Adipose tissue (tissue), 3 donors: Measurements from ENCODE around the gene RASSF9. TPM values are rescaled to one million over a fixed set of nuclear protein-coding genes. Genes with fewer than 3 reads are reported as not detected.

Experiments
- H3K27ac ChIP-seq: one replicate; pipeline ENCODE4 v1.5.1; 2013; ENCODE audit warnings: low read depth, low read length
- WGBS, 3 donors: extraction: QIAGEN DNeasy Blood & Tissue Kit; methylation state at CpG; one replicate each; pipeline ENCODE4 v1.1.7; 2013; 5-methylcytosine and 5-hydroxymethylcytosine counted together
- polyA plus RNA-seq, 3 donors: library from polyadenylated mRNA; stranded (reverse); fragments of 200-250 nt; gene quantifications; one replicate each; pipeline ENCODE4 v1.2.3, GENCODE V29; 2013
- donor health status: healthy with polysubstance abuse.
- donor health status: Bipolar disorder and iron deficiency.
- donor health status: healthy.

Gene RASSF9
- 1 to 10 TPM in 1 of 3 donors, under 1 TPM in 2; 0.63 to 2.1 (median 0.86) TPM for polyA plus RNA-seq

DNA sequence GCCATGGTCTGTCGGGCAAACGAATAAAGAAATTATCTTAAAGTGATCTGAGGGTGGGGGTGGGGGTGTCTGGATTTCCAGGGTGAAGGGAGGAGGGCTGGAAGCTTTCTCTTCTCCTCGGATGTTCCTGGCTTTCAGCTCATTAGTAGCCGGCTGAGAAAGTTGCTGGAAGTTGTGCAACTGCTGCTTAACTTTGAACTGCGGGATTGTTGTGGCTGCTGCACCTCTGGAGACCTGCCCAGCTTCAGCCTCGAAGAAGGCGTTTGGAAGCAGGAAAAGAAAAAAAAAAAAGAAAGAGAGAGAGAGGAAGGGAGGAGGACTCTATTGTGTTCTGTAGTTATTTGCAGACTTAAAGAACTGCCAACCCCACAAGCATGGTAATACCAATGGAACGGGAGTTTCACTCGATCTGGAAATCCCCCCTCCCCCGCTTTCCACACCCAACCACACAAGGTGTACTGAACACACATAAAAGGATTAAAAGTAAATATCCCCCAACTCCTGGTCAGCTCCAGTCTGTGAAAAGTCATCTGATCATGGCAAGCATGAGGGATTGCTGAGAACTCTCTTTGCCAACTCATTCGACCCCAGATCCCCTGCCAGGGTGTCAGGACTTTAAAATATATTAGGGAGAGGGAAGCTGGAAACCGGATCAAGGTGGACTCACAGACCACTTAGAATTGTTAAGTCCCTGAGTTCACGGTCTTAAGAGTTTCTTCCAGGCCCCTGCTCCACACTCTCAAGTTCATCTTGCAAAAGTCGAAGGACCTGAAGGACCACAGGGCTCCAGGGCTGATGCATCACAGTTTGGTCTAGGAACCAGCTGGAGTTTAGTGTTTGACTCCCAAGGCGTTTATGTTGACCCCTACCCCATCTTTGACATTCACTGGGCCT, at the start of gene RASSF9:
Gene RASSF9 (minus strand): TSS at position 213 of the 894 bp plus-strand sequence. CDS start 208 bp downstream, at position 5.
- WGBS, 3 donors: 16 to 22% (median 20%) methylated on average over 15 of the region's 15 CpGs
- no peak within 1 kb of the TSS for H3K27ac ChIP-seq

DNA sequence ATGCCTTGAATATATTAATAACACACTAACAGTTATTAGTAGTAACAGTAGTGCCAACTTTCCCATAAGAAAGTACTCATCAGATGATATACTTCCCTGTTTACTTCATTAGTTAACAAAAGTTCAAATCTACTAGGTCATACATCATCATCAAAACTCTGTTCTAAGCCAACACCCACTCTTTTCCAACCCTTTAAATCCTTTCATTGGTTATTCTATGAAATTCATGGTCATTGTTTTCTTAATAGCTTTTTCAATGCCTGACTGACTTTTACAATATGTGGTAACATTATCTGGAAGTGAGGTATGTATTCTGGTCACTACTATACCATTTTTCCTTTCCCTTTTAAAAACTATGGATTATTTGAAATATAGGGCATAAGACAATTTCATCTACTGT, 47.6 kb upstream of the RASSF9 start:
- no peak overlapping the region for H3K27ac ChIP-seq

DNA sequence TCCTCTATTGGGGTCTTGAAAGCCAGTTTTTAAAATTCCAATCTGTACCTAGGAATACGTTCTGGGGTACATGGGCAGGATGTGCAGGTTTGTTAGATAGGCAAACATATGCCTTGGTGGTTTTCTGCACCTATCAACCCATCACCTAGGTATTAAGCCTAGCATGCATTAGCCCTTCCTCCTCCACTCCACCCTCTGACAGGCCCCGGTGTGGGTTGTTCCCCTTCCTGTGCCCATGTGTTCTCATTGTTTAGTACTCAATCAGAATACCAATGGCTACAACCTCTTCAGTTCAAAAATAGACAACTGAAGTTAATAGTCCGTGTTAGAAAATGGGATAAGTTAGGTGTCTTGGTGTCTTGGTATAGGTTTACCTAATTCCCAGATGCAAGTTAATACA, 41.2 kb upstream of the RASSF9 start:
- WGBS, 3 donors: 62 to 87% (median 63%) methylated on average over 3 of the region's 3 CpGs
- no peak overlapping the region for H3K27ac ChIP-seq

DNA sequence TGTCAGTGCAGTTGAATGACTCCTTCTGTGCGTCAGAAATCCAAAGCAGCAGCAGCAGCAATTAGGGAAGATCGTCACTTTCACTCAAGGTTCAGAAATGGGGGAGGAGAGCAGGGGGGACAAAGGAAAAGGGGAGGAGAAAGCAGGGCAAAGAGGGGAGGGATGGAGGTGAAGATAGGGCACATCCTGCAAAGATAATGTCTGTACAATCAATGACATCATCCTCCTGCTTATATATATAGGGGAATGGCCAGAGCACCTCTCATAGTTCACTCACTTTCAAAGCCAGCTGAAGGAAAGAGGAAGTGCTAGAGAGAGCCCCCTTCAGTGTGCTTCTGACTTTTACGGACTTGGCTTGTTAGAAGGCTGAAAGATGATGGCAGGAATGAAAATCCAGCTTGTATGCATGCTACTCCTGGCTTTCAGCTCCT, 37.8 kb upstream of the RASSF9 start, which contains the start of gene NTS:
Gene NTS (plus strand): TSS at position 265 of the 431 bp plus-strand sequence. CDS start 109 bp downstream, at position 374.
- H3K27ac ChIP-seq: no peak within 1 kb of the TSS
- WGBS, 3 donors: 27 to 33% (median 27%) methylated on average over 3 of the region's 3 CpGs

DNA sequence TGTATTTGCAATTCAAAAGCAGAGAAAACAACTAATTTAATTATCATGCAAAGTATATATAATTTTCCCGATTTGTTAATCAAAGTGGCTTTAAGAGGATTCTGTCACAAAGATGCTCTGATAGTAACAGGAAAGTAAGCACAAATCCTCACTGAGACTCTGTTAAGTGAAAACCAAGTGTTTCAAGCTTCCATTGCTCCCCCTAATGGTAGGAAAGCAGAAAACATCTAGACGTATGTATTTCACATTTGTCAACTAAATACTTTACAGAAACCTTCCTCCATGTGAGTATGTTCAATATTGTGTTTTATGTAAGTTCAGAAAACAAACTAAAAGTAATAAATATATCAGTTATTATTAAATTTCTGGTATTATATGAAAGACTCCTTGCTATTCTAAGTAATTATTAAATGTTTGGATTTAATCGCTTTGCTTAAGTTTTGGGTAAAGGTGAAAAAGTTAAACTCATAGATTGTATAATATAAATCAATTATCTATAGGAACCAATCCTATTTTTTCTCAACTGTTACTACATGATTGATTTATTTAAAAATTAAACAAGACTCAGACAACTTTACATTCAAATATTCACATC, 36.4 kb upstream of the RASSF9 start:
- H3K27ac ChIP-seq: no peak overlapping the region
- WGBS, 3 donors: 32 to 34% (median 33%) methylated on average over 3 of the region's 3 CpGs

DNA sequence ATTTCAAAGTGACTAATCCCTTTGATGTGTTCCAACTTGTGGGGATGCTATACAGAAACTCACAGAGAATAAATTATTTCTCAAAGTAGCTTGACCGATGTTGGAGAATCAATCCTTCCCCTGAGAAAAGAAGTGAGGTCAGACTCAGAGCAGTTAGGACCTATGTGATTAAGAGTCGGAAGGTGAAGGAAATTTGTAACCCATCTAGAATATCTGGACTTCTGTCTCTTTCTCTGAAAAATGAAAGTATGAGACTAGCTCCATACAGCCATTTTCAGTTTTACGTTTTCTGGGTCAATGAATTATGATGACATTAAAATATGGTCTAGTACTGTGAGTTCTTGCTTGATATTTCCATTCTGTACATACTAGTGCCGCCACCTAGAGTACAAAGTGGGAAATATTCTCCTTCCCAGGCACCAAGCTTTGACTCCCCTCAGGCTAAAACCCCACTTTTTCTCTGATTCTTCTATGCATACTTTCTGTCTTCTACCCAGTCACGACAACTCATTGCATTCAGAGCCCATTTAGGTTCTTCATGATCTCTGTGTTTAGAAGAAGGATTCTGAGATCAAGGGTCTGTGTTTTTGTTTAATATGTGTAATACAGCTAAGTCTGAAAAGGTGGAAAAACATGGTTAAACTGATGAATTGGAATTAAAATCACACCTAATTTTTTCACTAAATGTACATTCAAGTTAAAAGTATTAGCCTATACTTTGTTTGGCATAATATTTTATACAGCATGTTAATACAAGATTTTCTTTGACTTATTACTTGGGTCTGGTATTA, 31.0 kb upstream of the RASSF9 start:
- no peak overlapping the region for H3K27ac ChIP-seq
- 23 to 29% (median 26%) methylated on average over 5 of the region's 5 CpGs for WGBS, 3 donors

DNA sequence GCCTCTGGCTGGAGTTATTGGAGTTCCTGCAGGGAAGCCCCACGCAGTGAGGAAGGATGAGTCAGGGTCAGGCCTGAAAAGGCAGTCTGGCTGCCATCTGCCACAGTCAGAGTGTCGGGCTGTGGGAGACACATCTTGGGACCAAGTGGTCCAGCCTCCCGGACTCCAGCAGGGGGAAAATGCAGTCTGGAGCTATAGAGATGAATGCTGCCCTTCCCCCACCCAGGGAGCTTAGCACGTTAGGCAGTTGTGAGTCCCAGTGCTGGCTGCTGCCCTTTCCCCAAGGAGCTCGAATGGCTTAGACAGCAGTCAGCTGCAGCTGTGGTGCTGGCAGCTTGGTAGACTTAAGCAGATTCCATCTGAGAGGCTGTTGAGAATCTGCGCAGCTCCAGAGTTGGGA, 29.7 kb upstream of the RASSF9 start:
- WGBS, 3 donors: 71 to 88% (median 81%) methylated on average over 6 of the region's 6 CpGs

DNA sequence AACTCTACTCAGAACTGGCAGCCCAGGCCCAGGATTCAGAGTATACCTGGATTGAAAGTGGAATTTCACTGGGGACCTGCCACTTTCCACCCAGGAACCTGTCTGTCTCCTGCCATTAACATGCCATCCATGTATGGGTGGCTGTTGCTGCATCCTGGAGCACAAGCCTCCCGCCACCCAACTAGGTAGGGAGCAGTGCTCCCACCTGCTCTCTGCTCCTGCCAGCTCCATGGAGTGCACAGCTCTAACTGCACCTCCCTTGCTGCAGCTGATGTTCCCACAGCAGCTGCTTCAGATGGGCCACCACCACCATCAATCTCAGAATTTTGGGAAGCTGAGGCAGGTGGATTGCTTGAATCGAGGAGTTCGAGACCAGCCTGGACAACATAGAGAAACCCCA, 20.8 kb upstream of the RASSF9 start:
- 75 to 79% (median 78%) methylated on average over 3 of the region's 3 CpGs for WGBS, 3 donors
- no peak overlapping the region for H3K27ac ChIP-seq

More for the DNA sequence above, 29.7 kb upstream of the RASSF9 start:
- H3K27ac ChIP-seq: no peak overlapping the region

DNA sequence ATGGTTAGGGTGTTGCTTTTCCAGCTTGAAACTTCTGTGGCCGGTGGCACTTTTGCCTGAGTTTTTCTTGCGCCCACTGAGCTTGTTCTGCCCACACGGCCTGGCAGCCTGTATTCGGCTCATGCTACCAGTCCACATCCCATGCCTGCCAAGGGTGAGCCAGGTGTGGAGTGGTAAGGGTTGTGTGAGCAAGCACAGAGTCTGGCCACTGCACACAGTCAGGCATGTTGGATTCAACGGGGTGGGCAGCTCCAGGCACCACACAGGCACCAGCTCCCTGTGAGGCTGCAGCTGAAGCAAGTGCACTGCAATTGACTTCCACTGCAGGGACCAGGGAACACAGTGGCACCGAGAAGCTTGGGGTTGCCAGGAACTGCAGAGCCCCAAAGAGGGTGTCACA, 19.1 kb upstream of the RASSF9 start:
- no peak overlapping the region for H3K27ac ChIP-seq
- WGBS, 3 donors: 79 to 92% (median 91%) methylated on average over 6 of the region's 6 CpGs

DNA sequence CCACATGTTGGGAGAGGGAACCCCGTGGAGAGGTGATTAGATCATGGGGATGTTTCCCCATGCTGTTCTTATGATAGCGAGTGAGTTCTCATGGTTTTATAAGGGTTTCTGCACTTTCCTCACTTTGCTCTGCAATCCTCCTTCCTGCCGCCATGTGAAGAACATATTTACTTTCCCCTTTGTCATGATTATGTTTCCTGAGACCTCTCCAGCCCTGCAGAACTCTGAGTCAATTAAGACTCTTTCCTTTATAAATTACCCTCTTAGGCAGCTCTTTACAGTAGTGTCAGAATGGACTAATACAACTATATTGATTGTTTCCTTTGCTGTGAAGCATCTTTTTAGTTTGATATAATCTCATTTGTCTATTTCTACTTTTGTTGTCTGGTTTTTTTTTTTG, 13.1 kb upstream of the RASSF9 start:
- WGBS, 3 donors: 68 to 81% (median 74%) methylated on average over 3 of the region's 3 CpGs
- no peak overlapping the region for H3K27ac ChIP-seq

DNA sequence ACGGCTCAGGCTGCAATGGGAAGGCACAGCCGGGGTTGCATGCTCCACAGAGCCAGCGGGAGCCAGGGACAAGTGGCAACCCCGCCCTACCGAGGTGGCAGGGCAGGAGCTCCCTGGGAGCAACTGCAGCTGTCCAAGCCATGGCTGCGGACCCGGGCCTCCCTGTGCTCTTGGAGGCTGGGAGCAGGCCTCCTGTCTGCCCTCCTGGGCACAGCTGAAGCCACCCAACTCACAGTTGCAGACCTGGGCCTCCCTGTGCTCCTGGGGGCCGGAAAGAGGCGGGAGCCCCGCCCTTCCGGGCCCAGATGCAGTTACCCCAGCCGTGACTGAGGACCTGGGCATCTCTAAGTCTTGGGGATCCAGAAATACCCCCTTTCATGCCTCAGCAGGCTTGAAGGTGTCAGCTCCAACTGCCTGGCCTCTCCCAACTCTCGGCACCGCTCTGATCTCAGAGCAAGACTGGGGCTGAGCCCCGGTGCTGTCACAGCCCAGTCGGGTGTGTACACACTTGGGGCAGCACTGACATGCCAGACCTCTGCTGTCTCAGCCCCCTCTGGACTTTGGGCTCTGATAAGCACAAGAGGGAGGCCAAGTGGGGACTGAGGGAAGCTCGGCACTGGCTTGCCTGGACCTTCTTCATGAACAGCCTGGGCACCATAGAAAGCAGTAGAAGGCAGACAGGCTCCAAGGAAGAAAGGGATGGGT, 7.5 kb upstream of the RASSF9 start:
- WGBS, 3 donors: 89 to 96% (median 95%) methylated on average over 17 of the region's 17 CpGs

DNA sequence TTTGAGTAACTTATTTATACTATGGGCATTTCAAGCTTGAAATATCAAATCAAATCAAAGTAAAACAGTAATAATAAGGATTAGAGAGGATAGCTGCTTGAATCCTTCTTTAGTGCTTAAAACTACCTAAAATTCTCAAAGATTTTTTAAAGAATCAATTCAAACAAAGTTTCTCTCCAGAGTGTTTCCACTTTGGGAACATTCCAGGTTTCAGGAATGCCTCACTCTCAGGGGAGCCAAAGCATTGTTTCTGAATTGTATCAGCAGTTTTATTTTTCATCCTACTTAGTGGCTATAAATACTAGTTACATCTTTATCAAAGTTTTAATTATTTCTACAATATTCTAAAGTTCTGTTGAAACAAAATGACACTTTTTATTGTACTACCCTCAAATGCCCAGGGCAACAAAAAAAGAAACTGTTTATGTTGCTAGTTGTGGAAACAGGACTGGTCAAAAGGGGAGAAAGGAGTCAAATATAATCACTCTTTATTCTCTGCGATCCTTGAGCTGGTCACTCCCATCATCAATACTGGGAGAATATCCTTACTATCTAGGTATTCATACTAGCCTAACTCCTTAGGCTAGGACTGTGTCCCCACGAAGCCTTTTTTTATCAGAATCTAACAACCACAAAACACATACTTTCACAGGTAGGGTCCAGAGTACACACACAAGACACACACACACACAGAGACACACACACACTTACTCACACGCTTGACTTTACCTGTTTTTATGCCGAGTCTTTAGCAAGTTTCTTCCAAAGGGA, 598 bp downstream of the RASSF9 start:
- WGBS, 3 donors: 4 to 16% (median 8%) methylated on average over 4 of the region's 4 CpGs
- H3K27ac ChIP-seq: no peak overlapping the region

More for the DNA sequence above, 7.5 kb upstream of the RASSF9 start:
- H3K27ac ChIP-seq: no peak overlapping the region

DNA sequence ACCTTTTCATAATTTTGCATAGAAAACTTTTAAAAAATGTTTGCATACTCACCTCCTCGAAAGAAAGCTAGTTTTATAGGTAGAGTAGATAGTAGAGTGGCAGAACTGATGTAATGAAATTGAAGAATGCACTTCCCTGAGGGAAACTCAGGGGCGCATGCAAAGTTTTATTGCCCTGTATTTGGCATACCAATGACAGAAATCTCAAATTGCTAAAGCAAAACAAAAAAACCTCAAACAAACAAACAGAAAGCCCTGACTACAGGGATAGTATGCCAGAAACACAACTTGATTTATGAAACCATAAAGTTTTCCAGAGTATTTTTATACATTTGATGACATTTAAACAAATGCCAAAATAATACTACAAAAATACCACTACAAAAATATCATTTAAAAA, 1.8 kb downstream of the RASSF9 start:
- 42 to 51% (median 48%) methylated on average over 2 of the region's 2 CpGs for WGBS, 3 donors
- H3K27ac ChIP-seq: no peak overlapping the region

DNA sequence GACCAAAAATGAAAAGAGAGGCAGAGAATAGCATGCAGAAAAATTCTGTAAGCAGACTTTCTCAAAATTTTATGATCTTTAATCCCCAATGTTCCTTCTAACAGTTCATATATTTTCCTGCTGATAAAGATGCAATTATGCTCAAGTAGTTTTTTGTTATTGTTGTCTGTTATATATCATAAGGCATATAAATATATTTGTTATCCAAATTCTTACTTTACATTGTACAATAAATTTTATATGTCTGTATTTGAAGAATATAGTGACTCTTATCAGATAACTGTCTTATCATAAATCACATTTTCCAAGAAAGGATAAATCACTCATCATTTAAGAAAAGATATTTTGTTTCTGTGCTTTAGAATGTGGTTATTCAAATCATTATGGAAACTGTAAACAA, 2.6 kb downstream of the RASSF9 start:
- no peak overlapping the region for H3K27ac ChIP-seq

DNA sequence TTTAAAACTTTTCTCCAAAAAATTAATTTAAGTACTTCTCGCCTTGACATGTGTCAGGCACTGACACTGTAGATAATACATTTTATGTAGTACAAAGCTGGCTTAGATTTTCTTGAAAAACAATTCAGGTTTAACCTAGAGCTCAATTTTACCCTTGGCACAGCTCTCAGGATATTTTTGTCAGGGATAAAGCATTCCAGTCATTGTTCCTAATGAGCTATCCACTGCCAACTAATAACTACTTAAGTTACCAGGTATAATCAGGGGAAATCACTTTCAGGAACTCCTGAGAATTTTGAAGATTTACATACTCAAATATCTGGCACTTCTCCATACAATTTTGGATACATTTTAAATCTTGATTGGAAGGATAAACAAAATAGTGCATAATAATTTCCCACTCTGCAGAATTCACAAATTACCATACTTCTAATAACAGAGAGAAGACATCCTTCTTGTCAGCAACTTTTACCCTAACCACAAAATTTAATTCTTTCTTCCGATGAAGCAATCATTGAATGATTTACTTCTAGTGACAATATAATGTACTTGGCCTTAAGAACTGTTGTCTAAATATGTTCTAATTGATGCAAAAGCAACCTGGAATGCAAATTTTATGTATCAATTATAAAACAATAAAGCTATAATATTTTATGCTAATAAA, 4.8 kb downstream of the RASSF9 start:
- WGBS, 3 donors: 52 to 71% (median 61%) methylated on average over 2 of the region's 2 CpGs
- H3K27ac ChIP-seq: no peak overlapping the region

DNA sequence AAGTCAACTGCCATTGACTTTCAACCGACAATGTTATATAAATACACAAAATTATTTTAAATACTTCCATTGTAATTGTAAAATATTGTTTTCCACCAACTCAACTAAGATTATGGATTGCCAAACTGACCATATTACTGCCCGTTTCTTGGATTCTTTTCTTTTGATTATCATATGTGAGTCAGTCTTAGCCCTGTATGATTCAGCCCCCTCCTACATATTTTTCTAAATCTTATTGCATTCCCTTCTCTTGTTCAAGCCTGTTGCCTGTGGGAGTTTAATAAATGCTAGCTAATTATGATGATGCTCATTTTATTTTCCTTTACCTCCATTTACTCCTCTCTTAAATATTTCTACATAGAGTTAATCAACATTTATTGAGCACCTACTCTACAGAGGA, 6.8 kb downstream of the RASSF9 start:
- H3K27ac ChIP-seq: no peak overlapping the region
- 79 to 95% (median 86%) methylated on average over 2 of the region's 2 CpGs for WGBS, 3 donors

DNA sequence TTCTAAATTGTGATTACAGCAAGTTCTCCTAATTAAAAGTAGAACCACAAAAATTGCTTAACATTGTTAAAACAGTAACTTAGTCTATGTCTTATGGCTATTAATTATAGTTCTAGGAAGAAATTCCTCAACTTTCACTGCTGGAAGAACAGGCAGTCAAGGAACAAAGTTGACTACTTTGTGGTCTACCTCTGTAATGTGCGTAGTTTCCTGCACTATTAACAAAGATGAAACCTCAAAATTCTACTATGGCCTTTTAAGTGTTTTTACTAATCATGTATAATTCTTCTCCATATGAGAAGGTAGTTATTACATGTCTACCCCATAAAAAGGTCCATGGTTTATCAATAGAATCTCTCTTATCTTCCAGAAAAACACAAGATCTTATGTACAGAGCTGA, 7.6 kb downstream of the RASSF9 start:
- H3K27ac ChIP-seq: no peak overlapping the region
- 93 to 98% (median 96%) methylated on average over 1 of the region's 1 CpG for WGBS, 3 donors
